ENCODE measurements around the gene FLNC.

GRCh38 chr7:128810997-128811396, 19.2 kb upstream of the FLNC start:
- TF ChIP-seq CTCF (IDR thresholded peaks at IDR 0.05) (no peak), POLR2A (IDR thresholded peaks at IDR 0.05) (no peak), POLR2AphosphoS5 (IDR thresholded peaks at IDR 0.05; ENCODE audit: insufficient read depth in 1 of 2, low read depth in 1 of 2) (no peak)
